Stimulated activated CD8-positive, alpha-beta memory T cell treated with anti-CD3 and anti-CD28 coated beads, Interleukin-12 subunit alpha, Interleukin-12 subunit beta, amount 100 ng/mL, for 4 hours (primary cell): ENCODE data around the gene USB1.

Source experiments
- DNase-seq: peaks from one replicate; pipeline ENCODE4 v3.0.0-alpha.2; 2020; ENCODE audit warnings: low read depth

The USB1 gene

GRCh38 chr16:58048494-58049231 lies 47.5 kb downstream of the USB1 start:
- DNase-seq, result no peak

GRCh38 chr16:58049232-58050185 lies 48.3 kb downstream of the USB1 start:
- no peak for DNase-seq

GRCh38 chr16:58051296-58051695 lies 50.1 kb downstream of the USB1 start:
- DNase-seq, result no peak

GRCh38 chr16:58051821-58052603 lies 50.8 kb downstream of the USB1 start:
- no peak for DNase-seq

GRCh38 chr16:58053682-58054005 lies 52.4 kb downstream of the USB1 start:
- DNase-seq, result no peak

- DNase-seq, result no peak
These were observed 53.1 kb downstream of the USB1 start for GRCh38 chr16:58054289-58054688.

- no peak for DNase-seq
These were observed 55.4 kb downstream of the USB1 start for GRCh38 chr16:58056580-58056979.

- no peak for DNase-seq
These were observed 55.9 kb downstream of the USB1 start for GRCh38 chr16:58057121-58057520.

- DNase-seq, result no peak
These were observed 56.6 kb downstream of the USB1 start for GRCh38 chr16:58057784-58058183.

GRCh38 chr16:58062821-58063220 lies 61.6 kb downstream of the USB1 start:
- DNase-seq, result no peak

- DNase-seq, result no peak
These were observed 62.3 kb downstream of the USB1 start for GRCh38 chr16:58063377-58064076.

- no peak for DNase-seq
These were observed 69.4 kb downstream of the USB1 start for GRCh38 chr16:58070585-58070984.
